GM12874 (cell line): ENCODE data around the gene ZDHHC19.

ENCODE experiments used
- TF ChIP-seq, protein P1 (sequence below): IDR thresholded peaks from 2 replicates; pipeline ENCODE4 v1.5.1; 2011; ENCODE audit warnings: low read depth, mild to moderate bottlenecking, control low read depth, low read length, moderate library complexity; ENCODE audit not compliant: insufficient read depth

Gene ZDHHC19

DNA sequence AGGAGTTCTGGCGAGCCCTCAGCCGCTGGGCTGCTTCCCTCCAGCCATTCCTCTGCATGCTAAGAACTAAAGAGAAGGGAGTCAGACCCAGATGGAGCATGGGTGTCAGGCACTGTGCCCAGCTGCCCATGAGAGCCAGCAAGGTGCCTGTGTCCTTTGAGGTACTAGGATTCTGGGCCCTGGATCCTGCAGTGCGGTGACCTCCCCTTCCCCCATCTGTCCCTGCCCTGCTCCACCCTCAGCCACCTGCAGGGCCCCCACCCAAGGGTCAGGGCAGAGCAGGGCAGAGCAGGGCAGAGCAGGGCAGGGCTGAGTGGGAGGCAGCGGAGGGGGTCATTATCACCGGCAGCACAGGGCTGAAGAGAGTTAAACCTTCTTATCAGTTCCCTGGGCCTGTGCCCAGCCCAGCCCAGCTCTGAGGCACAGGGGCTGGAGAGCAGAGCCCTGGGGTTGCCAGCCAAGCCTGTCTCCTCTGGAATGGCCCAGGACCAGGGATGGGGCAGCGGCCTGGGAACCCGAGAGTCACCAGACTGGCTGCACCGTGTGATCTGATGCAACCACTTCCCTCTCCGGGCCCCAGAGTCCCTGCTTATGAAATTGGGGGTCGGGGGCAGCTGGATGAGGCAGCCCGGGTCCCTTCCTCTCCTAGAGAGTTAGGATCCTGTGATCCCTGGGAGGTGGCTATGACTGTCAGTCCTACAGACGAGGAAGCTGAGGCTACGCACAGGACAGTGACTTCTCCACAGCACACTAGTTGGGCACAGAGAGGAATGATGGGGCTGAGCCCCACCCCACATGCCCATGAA is 17.3 kb downstream of the ZDHHC19 start:
- TF ChIP-seq, protein P1, sequence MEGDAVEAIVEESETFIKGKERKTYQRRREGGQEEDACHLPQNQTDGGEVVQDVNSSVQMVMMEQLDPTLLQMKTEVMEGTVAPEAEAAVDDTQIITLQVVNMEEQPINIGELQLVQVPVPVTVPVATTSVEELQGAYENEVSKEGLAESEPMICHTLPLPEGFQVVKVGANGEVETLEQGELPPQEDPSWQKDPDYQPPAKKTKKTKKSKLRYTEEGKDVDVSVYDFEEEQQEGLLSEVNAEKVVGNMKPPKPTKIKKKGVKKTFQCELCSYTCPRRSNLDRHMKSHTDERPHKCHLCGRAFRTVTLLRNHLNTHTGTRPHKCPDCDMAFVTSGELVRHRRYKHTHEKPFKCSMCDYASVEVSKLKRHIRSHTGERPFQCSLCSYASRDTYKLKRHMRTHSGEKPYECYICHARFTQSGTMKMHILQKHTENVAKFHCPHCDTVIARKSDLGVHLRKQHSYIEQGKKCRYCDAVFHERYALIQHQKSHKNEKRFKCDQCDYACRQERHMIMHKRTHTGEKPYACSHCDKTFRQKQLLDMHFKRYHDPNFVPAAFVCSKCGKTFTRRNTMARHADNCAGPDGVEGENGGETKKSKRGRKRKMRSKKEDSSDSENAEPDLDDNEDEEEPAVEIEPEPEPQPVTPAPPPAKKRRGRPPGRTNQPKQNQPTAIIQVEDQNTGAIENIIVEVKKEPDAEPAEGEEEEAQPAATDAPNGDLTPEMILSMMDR: no peak

DNA sequence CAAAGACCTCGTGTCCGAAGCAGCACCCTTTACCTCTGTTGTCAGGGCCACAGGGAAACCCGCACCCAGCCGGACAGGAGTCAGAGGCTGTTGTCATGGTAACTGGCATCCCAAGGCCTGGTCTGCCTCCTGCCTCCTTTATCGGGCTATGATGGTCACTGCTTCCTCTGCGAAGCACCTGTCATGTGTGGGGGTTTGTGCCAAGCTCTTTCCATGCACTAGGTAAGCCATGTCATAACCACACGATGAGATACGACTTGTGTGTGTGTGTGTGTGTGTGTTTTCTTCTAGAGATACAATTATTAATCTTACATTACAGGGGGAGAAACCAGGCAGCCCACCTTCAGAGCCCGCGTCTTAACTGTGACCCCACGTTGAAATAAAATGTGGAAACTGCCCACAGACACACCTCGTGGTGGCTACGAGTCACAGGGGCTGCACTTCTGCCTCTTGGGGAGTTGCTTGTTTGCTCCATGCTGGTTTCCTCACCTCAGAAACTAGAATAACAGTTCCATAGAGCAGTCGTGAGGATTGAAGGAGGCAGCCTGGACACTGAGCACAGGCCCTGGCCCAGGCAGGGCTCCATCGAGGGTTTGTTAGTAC is 18.0 kb downstream of the ZDHHC19 start:
- TF ChIP-seq, protein P1: no peak

DNA sequence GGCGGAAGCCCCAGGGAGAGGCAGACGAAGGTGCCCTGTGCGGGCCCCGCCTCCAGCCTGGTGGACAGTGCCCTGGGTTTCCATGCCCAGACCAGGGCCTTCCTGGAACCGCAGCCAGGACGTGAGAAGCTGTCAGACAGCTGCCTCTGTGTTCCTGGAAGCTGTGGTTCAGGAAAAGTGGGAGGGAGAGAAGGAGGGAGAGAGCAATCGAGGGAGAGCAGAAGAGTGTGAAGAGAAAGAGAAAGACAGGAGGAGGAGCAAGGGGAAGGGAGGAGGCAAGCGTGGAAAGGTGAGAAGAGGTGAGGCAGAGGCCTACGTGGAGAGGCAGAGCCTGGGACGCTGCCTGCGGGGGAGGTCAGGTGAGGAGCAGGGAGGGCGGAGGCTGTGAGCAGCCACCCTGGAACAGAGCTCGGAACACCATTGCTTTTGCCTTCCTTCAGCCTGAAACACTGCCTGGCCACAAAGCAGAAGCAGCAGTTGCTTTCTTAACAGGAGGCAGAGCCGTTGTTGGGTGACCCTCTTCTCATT is 18.6 kb downstream of the ZDHHC19 start:
- TF ChIP-seq, protein P1: no peak

DNA sequence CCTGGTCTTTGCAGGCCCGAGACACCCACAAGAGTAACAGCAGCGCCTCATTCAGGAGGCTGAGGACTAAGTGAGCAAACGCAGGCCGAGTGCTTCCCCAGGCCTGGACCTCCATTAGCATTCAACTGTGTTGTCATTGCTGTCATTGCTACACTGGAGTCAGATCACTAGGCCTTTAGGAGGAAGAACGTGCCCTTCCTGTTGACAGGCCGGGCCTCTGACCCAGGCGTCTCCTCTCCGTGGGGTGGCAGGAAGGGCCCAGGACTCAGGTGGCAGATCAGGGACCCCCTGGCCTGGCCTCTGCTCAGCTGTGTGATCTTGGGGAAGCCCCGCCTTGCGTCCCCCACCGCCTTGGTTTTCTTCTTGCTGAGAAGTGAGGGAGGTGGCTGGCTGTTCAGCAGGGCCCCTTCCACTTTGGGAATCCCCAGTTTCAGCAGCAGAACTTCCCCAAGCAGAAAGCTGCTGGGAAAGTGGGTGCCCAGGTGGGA is 19.1 kb downstream of the ZDHHC19 start:
- TF ChIP-seq, protein P1: peak; percentile 61

DNA sequence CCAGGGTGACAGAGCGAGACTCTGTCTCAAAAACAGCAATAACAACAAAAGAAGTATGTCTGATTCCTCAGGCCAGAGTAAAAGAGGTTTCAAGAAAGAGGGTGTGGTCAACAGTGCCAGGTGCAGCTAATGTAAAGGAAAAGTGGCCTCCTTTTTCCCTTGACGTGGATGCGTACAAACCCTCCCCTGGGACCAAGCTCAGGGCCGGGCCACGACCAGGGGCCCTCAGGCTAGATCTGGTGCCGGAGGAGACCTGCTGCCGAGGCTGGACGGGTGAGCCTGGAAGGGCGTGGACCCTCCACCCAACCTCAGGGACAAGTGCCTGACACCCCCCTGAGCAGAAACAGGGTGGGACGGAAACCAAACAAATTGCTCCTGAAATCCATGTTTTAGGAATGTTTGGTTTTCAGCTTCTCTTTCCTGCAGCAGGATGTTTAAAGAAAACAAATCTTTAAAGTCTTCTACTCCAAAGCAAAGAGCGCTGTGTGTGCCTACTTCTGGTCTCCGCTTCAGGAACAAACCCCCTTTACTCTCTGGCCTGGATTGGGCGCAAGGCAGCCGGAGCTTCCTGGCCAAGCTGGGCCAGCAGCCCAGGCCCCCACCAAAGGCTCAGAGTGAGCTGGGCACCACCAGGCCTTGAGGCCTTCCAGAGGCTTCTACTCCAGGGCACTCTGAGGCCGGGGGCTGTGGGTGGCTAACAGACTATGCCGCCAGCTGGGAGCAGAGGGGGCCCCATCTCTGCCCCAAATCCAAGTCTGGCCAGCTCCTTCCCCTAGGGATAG is 21.4 kb downstream of the ZDHHC19 start:
- TF ChIP-seq, protein P1: no peak

DNA sequence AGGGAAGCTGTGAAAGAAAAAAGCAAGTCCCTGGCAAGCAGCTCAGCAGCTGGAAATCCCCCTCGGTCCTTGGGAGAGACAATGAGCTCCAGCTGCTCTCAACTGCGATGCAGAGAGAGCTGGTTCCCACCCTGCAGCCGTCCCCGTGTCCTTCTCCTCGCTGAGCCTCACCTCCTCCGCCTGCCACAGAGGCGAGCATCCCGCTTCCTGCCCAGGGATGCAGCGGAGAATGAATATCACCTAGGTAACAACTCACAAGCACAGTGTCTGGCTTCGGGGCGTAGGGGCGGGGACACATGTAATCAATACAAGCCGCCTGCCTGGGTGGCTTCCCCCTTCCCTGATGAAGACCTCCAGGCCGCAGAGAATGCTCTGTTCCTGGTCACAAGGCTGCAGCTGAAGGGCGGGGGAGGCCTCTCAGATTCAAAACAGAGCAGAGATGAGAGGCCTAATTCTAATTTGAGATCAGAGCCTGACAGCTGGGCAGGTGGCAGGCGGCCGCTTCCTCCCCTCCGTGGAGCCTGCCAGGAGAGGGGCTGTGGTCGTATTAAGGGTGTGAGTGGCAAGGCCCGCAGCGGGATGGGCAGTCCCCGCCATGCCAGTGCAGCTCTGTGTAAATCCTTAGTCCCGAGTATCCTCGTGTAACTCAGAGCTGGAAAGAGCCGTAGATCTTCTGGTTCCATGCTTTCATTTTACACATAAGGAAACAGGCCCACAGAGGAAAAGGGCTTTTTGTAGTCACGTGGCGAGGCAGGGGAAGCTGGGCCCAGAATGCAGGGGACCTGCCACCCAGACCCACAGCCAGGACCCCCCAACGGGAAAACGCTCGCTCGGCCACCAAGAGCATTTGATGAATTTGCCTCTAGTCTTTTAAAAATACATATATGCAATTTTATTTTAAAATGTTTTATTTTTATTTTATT is 24.3 kb downstream of the ZDHHC19 start:
- TF ChIP-seq, protein P1: no peak
